K562 (cell line): Measurements from ENCODE around the gene ABHD13. TPM values are rescaled to one million over a fixed set of nuclear protein-coding genes. Genes with fewer than 3 reads are reported as not detected.
A peak's percentile ranks its signal among the peaks of the same experiment; 100 is the strongest.

ENCODE experiments used
- BCLAF1 ChIP-seq, 2 experiments: fragments of 450-650 bp in 1 of 2; IDR thresholded peaks; 2 replicates each; pipeline ENCODE4 v1.6.1; 2011 to 2017; ENCODE audit warnings: low read depth in 2 of 2, antibody characterized with exemption in 1 of 2, borderline replicate concordance in 1 of 2, low read length in 1 of 2, mild to moderate bottlenecking in 1 of 2, mixed read lengths in 1 of 2; ENCODE audit not compliant: control insufficient read depth in 1 of 2
- MEIS2 ChIP-seq: fragments of 450-650 bp; IDR thresholded peaks from 2 replicates; pipeline ENCODE4 v1.6.1; 2014; ENCODE audit warnings: mild to moderate bottlenecking; ENCODE audit not compliant: partially characterized antibody
- NRF1 ChIP-seq, 2 experiments: fragments of 450-650 bp; IDR thresholded peaks in 1 of 2; conservative IDR thresholded peaks in 1 of 2; 2 replicates each; pipeline ENCODE4 v1.6.1; 2014; ENCODE audit warnings: mild to moderate bottlenecking in 2 of 2
- PYGO2 ChIP-seq: fragments of 450-650 bp; IDR thresholded peaks from 2 replicates; pipeline ENCODE4 v1.6.1; 2016; ENCODE audit warnings: mild to moderate bottlenecking, missing genetic modification characterization, moderate library complexity, missing compliant biosample characterization
- RBM34 ChIP-seq: fragments of 200-400 bp; formaldehyde crosslinking; IDR thresholded peaks from 2 replicates; pipeline ENCODE4 v1.6.1; 2018; ENCODE audit warnings: low read length, borderline replicate concordance; ENCODE audit not compliant: insufficient read depth
- ZBTB40 ChIP-seq, 2 experiments: fragments of 450-650 bp in 1 of 2; sonication (generic) in 1 of 2; formaldehyde crosslinking in 1 of 2; IDR thresholded peaks; 2 replicates each; pipeline versions ENCODE4 v1.7.1 to v1.9.0; 2016 to 2022; ENCODE audit warnings: inconsistent platforms in 1 of 2, mild to moderate bottlenecking in 1 of 2, missing genetic modification reagents in 1 of 2
- polyA plus RNA-seq, 8 experiments: library from polyadenylated mRNA; depleted of rRNA in 4 of 8; stranded (reverse) in 5 of 8; unstranded in 3 of 8; fragments of >200 nt; fragmentation: Nextera tagmentation in 2 of 8; fragmentation: Illumina TruSeq in 1 of 8; extraction: Ambion mirVana in 2 of 8; extraction: Trizol in 1 of 8; gene quantifications; 2 replicates each; pipeline versions ENCODE4 v1.2.1 to v1.2.3, GENCODE V29; 2011 to 2014; ENCODE audit warnings: inconsistent platforms in 1 of 8, missing spikeins in 1 of 8
- total RNA-seq, 7 experiments: library from RNA; depleted of rRNA in 6 of 7; stranded (reverse); fragments of >200 nt in 6 of 7; fragmentation: Illumina TruSeq in 2 of 7; extraction: Trizol in 2 of 7; gene quantifications; 2 replicates each; pipeline versions ENCODE4 v1.2.1 to v1.2.3, GENCODE V29; 2011 to 2021; ENCODE audit warnings: low replicate concordance in 1 of 7
- TF ChIP-seq, protein P1 (sequence below), 3 experiments: IDR thresholded peaks in 2 of 3; conservative IDR thresholded peaks in 1 of 3; 2 replicates each; pipeline ENCODE4 v1.5.1; 2011 to 2012; ENCODE audit warnings: low read length in 3 of 3, mild to moderate bottlenecking in 3 of 3, control low read depth in 2 of 3, improper control_type of control experiment in 1 of 3, inconsistent platforms in 1 of 3, low read depth in 1 of 3, mixed read lengths in 1 of 3, moderate library complexity in 1 of 3; ENCODE audit not compliant: insufficient read depth in 2 of 3

The ABHD13 gene
- total and polyA plus RNA-seq, 9 of the 15 experiments (the other 6 are each of a cell fraction or from before 2014, with no cell fraction given): 1.7 to 7.0 (median 4.1) TPM

GRCh38 chr13:108218044-108218974 lies at the start of gene ABHD13 (continued):
- TF ChIP-seq ZBTB40 (IDR thresholded peaks at IDR 0.05): peak; percentile 94
- no peak for TF ChIP-seq ZBTB40 (CRISPR knock-in tag; IDR thresholded peaks at IDR 0.05)
- no peak for TF ChIP-seq PYGO2 (tag)
- TF ChIP-seq, protein P1, sequence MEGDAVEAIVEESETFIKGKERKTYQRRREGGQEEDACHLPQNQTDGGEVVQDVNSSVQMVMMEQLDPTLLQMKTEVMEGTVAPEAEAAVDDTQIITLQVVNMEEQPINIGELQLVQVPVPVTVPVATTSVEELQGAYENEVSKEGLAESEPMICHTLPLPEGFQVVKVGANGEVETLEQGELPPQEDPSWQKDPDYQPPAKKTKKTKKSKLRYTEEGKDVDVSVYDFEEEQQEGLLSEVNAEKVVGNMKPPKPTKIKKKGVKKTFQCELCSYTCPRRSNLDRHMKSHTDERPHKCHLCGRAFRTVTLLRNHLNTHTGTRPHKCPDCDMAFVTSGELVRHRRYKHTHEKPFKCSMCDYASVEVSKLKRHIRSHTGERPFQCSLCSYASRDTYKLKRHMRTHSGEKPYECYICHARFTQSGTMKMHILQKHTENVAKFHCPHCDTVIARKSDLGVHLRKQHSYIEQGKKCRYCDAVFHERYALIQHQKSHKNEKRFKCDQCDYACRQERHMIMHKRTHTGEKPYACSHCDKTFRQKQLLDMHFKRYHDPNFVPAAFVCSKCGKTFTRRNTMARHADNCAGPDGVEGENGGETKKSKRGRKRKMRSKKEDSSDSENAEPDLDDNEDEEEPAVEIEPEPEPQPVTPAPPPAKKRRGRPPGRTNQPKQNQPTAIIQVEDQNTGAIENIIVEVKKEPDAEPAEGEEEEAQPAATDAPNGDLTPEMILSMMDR (IDR thresholded peaks at IDR 0.05 in 2 of 3, conservative IDR thresholded peaks at IDR 0.05 in 1 of 3; ENCODE audit: insufficient read depth in 2 of 3, low read depth in 1 of 3, low read length in 3 of 3): peak in 1 of 3 experiments; percentile 21; a peak in 1 of 6 replicates
- TF ChIP-seq BCLAF1 (IDR thresholded peaks at IDR 0.05; ENCODE audit: borderline replicate concordance in 1 of 2, control insufficient read depth in 1 of 2, low read depth in 2 of 2, low read length in 1 of 2): peak in 1 of 2 experiments; percentile 87; a peak in 1 of 4 replicates
- no peak for TF ChIP-seq RBM34
- peak; percentile 15 for TF ChIP-seq MEIS2
- peak; percentile 85 to 87 for TF ChIP-seq NRF1 (conservative IDR thresholded peaks at IDR 0.05 in 1 of 2, IDR thresholded peaks at IDR 0.05 in 1 of 2)
